Fibroblast of villous mesenchyme (primary cell): ENCODE results near the gene TBL1Y. TPM values are rescaled to one million over a fixed set of nuclear protein-coding genes. Genes with fewer than 3 reads are reported as not detected.
A peak's percentile ranks its signal among the peaks of the same experiment; 100 is the strongest.

ENCODE experiments used
- DNase-seq: peaks from one replicate; pipeline ENCODE4 v3.0.0-alpha.2; 2010; ENCODE audit warnings: low read depth
- H3K4me3 ChIP-seq: 2 replicates; pipeline ENCODE4 v1.5.1; 2011; ENCODE audit warnings: low read depth, mild to moderate bottlenecking, low read length
- total RNA-seq: library from RNA; depleted of rRNA; stranded (reverse); fragments of >200 nt; gene quantifications from 2 replicates; pipeline ENCODE4 v1.2.3, GENCODE V29; 2012
- TF ChIP-seq, protein P1 (sequence below): IDR thresholded peaks from 2 replicates; pipeline ENCODE4 v1.5.1; 2012; ENCODE audit warnings: low read depth, mild to moderate bottlenecking, low read length; ENCODE audit not compliant: insufficient read depth

The TBL1Y gene
- total RNA-seq, 1 donor, result not detected

DNA sequence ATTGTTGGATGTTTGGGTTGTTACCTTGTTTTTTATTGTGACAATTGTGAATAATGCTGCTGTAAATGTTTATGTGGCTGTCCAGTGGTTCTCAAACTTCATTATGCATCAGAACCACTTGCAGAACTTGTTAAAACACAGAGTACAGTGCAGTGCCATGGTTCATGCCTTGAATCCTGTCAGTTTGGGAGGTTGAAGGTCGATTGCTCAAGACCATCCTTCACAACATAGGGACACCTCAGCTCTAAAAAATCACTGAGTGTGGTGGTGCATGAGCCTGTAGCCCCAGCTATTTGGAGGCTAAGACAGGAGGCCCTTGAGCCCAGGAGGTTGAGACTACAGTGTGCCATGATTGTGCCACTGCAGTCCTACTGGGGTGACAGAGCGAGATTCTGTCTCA, 25.0 kb downstream of the TBL1Y start:
- TF ChIP-seq, protein P1, sequence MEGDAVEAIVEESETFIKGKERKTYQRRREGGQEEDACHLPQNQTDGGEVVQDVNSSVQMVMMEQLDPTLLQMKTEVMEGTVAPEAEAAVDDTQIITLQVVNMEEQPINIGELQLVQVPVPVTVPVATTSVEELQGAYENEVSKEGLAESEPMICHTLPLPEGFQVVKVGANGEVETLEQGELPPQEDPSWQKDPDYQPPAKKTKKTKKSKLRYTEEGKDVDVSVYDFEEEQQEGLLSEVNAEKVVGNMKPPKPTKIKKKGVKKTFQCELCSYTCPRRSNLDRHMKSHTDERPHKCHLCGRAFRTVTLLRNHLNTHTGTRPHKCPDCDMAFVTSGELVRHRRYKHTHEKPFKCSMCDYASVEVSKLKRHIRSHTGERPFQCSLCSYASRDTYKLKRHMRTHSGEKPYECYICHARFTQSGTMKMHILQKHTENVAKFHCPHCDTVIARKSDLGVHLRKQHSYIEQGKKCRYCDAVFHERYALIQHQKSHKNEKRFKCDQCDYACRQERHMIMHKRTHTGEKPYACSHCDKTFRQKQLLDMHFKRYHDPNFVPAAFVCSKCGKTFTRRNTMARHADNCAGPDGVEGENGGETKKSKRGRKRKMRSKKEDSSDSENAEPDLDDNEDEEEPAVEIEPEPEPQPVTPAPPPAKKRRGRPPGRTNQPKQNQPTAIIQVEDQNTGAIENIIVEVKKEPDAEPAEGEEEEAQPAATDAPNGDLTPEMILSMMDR, result no peak
- H3K4me3 ChIP-seq, result no peak overlapping the region
- no peak for DNase-seq

DNA sequence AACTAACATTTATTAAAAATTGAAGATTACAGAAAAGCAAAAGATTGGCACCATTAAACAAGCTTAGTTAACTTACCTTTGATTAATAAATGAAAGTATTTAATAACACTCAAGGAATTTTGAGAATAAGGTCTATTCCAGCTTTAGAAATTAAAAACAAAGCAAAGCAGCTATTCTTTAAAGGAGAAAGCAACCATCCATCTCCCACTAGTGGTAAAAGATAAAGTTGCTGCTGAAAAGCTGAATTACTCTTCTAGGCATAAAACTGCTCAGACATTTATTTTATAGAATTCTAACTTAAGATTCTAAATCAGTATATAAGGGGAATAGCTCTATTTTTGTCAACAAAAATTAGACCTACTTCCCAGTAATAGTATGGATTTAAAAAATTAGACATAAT, 37.2 kb downstream of the TBL1Y start:
- DNase-seq, result no peak
- no peak overlapping the region for H3K4me3 ChIP-seq
- TF ChIP-seq, protein P1, result no peak

DNA sequence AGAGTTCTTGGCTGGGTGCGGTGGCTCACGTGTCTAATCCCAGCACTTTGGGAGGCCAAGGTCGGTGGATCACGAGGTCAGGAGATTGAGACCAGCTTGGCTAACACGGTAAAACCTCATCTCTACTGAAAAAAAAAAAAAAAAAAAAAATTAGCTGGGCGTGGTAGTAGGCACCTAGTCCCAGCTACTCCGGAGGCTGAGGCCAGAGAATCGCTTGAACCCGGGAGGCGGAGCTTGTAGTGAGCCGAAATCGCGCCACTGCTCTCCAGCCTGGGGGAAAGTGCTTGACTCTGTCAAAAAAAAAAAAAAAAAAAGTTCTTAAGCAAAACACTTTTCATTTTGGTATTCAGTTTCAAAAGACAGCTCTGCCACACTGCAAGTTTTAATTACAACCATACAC, 37.9 kb downstream of the TBL1Y start:
- H3K4me3 ChIP-seq, result no peak overlapping the region

DNA sequence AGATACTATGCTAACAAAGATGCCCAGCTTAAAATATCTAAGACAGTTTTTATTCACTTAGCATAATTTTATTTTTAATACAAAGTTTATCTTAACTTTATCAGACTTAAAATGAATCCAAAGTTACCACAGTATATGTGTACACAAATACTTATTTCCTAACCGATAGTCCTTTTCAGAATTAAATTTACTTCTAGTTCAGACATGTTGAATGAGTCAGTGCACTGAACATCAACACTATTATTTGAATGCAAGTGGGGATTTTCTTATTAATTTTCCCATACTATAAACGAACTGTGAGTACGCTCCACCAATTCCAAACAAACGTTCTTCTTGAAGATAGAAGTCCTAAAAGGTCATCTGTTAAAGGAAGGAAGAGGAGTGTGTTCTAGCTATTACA, 39.5 kb downstream of the TBL1Y start:
- no peak overlapping the region for H3K4me3 ChIP-seq
- TF ChIP-seq, protein P1, result no peak
- no peak for DNase-seq

More for the DNA sequence above, 37.9 kb downstream of the TBL1Y start:
- no peak for DNase-seq
- TF ChIP-seq, protein P1, result no peak

DNA sequence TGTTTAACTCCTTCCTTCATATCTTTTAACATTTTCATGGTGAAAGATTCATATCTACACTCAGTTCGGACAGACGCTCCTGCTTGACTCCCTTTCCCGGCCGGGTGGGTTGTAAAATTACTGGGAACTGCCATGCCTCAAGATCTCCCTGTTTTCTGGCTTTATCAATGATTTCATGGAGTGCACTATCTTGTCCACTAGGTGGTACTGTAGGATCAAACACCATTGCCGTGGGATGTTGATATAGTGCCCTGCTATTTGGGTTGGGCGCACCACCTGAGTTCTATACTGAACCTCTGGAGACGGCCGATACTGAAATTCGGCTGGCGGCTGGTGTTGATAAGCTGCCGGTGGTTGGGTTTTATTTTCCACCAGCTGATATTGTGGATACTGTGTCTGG, 54.2 kb downstream of the TBL1Y start:
- TF ChIP-seq, protein P1, result peak; percentile 34
- DNase-seq, result peak; percentile 7
- H3K4me3 ChIP-seq, result no peak overlapping the region

DNA sequence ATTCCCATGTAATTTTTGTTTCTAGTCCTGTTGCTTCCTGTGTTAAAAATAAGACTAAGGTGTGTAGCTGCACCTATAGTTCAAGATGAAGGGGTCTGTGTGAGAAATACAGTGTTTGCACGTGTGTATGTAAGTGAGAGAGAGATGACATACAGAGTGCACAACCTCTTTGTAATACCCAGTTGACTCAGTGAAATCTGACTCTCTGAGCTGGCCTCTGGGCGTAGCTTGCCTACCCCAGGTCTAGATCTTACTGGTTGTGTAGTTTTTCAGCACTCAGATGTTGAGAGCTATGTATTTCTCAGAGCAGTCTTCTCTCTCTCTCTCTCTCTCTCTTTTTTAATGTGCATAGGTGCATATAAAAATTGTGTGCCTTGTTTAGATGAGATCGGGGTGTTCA, 56.0 kb downstream of the TBL1Y start:
- TF ChIP-seq, protein P1, result no peak
- DNase-seq, result no peak
- H3K4me3 ChIP-seq, result no peak overlapping the region

DNA sequence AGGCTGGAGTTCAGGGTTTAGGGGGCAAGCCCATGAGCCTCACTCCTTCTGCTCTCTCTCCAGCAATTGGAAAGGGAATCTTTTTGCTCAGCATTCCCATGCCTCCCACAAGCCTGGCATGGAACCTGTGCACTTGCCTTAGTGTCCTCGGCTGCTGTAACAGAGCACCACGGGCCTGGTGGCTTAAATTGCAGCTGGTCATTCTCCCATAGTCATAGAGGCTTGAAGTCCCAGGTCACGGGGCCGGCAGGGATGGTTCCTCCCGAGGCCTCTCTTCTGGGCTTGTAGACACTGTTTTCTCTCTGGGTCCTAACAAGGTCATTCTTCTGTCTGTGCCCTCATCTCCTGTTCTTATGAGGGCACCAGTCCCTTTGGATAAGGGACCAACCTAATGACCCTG, 57.2 kb downstream of the TBL1Y start:
- TF ChIP-seq, protein P1, result no peak
- no peak overlapping the region for H3K4me3 ChIP-seq
- no peak for DNase-seq
